Measurements from ENCODE around the gene WDR59. TPM values are rescaled to one million over a fixed set of nuclear protein-coding genes. Genes with fewer than 3 reads are reported as not detected.

Gene WDR59
- total and polyA plus RNA-seq, 2 donors (not counting 3 experiments of a cell fraction or from before 2014, with no cell fraction given), result 51.1 to 60.0 TPM

DNA sequence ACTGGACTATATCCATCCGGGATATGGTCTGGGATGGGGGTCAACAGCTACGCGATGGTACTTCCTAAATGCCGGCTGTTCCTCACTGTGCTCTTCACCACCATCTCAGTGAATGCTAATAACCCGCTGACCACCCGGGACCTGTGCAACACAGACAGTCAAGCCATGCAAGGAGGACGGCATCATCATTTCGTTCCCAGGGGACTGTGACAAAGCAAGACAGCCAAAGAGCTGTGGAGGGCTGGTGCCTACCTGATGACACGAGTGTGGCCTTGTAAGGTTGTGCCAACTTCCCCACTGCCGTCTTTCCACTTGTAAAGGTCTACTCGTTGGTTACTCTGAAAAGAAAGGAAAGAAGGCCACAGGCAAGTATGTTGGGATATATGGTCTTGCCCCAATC is 33.7 kb downstream of the WDR59 start:
- Histone ChIP-seq H3K9ac (replicated peaks; ENCODE audit: extremely low read depth, insufficient read depth, low read length) (no peak overlapping the region), H2AFZ (ENCODE audit: low read depth, low read length) (no peak overlapping the region), H3K79me2 (ENCODE audit: control insufficient read depth, insufficient read depth, low read length) (no peaks in the 10 kb centered on the region), H3K4me3 (replicated peaks in 1 of 3; ENCODE audit: insufficient read depth in 1 of 3, low read depth in 1 of 3, low read length in 3 of 3) (no peak overlapping the region), H3K9me3 (replicated peaks; ENCODE audit: control insufficient read depth, insufficient read depth, low read length) (no peaks in the 10 kb centered on the region), H3K27me3 (ENCODE audit: control insufficient read depth in 2 of 2, insufficient read depth in 2 of 2, low read length in 2 of 2) (no peaks in the 10 kb centered on the region), H3K36me3 (ENCODE audit: control insufficient read depth in 2 of 2, extremely low read depth in 1 of 2, insufficient read depth in 2 of 2, low read length in 2 of 2) (peaks cover 5 to 7% of the 10 kb centered on the region in 2 experiments), H3K4me1 (ENCODE audit: control insufficient read depth, extremely low read depth, insufficient read depth, low read length) (no peaks in the 10 kb centered on the region), H4K20me1 (replicated peaks; ENCODE audit: control insufficient read depth, extremely low read depth, insufficient read depth, low read length) (no peaks in the 10 kb centered on the region), H3K9me1 (replicated peaks; ENCODE audit: control insufficient read depth, extremely low read depth, insufficient read depth, low read length) (no peaks in the 10 kb centered on the region), H3K4me2 (ENCODE audit: insufficient read depth, low read length) (no peak overlapping the region), H3K27ac (ENCODE audit: insufficient read depth, low read depth, low read length) (no peak overlapping the region)
- DNase-seq (ENCODE audit: low read depth, low spot score), result no peak
- dilution Hi-C loops (cut with MboI; ENCODE audit: extremely low pct_ligation_motif_present, low sequenced_read_pairs), result no loop called here
- TF ChIP-seq EZH2 (IDR thresholded peaks at IDR 0.05; ENCODE audit: borderline replicate concordance, low read depth, low read length, severe bottlenecking) (no peak), POLR2A (IDR thresholded peaks at IDR 0.05; ENCODE audit: low read depth, low read length) (no peak), MAX (IDR thresholded peaks at IDR 0.05; ENCODE audit: insufficient read depth, insufficient read length) (no peak), GATA2 (IDR thresholded peaks at IDR 0.05; ENCODE audit: insufficient read depth, insufficient read length, low read depth, low read length) (no peak), MYC (IDR thresholded peaks at IDR 0.05; ENCODE audit: low read depth, low read length) (no peak), FOS (IDR thresholded peaks at IDR 0.05; ENCODE audit: borderline replicate concordance, insufficient read depth, low read length) (no peak), POLR2AphosphoS5 (IDR thresholded peaks at IDR 0.05; ENCODE audit: insufficient read depth, low read depth, low read length) (no peak), JUN (IDR thresholded peaks at IDR 0.05; ENCODE audit: borderline replicate concordance, insufficient read depth, insufficient read length, low read depth) (no peak)
- TF ChIP-seq, protein P1, sequence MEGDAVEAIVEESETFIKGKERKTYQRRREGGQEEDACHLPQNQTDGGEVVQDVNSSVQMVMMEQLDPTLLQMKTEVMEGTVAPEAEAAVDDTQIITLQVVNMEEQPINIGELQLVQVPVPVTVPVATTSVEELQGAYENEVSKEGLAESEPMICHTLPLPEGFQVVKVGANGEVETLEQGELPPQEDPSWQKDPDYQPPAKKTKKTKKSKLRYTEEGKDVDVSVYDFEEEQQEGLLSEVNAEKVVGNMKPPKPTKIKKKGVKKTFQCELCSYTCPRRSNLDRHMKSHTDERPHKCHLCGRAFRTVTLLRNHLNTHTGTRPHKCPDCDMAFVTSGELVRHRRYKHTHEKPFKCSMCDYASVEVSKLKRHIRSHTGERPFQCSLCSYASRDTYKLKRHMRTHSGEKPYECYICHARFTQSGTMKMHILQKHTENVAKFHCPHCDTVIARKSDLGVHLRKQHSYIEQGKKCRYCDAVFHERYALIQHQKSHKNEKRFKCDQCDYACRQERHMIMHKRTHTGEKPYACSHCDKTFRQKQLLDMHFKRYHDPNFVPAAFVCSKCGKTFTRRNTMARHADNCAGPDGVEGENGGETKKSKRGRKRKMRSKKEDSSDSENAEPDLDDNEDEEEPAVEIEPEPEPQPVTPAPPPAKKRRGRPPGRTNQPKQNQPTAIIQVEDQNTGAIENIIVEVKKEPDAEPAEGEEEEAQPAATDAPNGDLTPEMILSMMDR (IDR thresholded peaks at IDR 0.05; ENCODE audit: extremely low read depth in 1 of 2, insufficient read depth in 1 of 2, low read depth in 1 of 2, low read length in 2 of 2), result no peak
- ChIA-PET POLR2A (interaction anchor here (0.6 kb wide), 1 partner anchor 649 kb away, joined by 3 read pairs; no protein-coding TSS in a partner anchor), CTCF (interaction anchor here (0.6 to 3.1 kb wide), 2 partner anchors 81 to 160 kb away, joined by 3 to 9 read pairs; no protein-coding TSS in a partner anchor)
- no TSS peak for BruUV-seq (replicated peaks)
- FAIRE-seq, result no peak
- intact Hi-C loops (cut with micrococcal nuclease), result no loop called here
